HG02840 (cell line): ENCODE measurements around the gene PTF1A.

ENCODE experiments used
- ATAC-seq: cut with Tn5 transposase; IDR thresholded peaks from one replicate; pipeline ENCODE4 v1.9.1; 2021; ENCODE audit warnings: mild to moderate bottlenecking, moderate library complexity, moderate number of reproducible peaks; ENCODE audit not compliant: unreplicated experiment, low FRiP score

PTF1A gene

GRCh38 chr10:23191764-23192711 lies at the start of gene PTF1A:
Gene PTF1A (plus strand): TSS chr10:23192312. CDS start chr10:23192531, 219 bp downstream.
- ATAC-seq, result no peak

DNA sequence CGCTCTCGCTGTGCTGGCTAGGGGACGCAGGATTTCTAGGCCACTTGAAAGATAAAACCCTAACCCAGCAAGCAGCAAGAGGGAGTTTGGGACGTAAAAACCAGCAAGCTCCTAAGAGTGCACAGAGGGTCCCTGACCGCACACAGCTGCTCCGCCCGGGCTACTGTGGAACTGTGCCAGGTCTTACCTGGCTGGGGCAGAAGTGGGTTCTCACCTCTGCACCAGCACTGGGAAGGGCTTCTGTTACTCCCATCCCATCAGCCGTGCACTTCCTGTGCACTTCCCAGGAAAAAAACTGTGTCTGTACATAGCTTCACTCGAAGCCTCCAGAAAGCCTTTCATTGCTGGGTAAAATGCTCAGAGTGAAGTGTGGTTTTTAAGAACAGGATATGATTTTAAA lies 45.9 kb upstream of the PTF1A start:
- no peak for ATAC-seq

DNA sequence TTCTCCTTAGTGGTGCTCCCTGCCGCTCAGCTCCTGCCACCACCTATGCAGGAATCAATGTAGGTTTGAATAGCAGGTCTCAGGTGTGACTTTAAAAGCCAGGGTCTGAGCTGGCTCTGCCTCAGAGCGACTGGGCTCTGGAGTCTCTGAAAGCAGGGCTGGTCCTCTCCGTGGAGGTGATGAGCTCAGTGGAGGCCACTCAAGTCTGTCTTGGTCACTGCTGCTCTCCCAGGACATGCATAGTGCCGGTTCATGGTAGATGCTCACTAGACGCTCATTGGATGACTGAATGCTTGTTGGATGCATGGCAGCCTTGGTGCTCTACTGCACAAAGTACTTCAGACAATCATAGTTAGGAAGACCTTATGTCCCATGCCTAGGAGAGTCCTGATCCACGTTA lies 45.1 kb upstream of the PTF1A start:
- ATAC-seq, result no peak

GRCh38 chr10:23148214-23148613 lies 43.9 kb upstream of the PTF1A start:
- no peak for ATAC-seq

DNA sequence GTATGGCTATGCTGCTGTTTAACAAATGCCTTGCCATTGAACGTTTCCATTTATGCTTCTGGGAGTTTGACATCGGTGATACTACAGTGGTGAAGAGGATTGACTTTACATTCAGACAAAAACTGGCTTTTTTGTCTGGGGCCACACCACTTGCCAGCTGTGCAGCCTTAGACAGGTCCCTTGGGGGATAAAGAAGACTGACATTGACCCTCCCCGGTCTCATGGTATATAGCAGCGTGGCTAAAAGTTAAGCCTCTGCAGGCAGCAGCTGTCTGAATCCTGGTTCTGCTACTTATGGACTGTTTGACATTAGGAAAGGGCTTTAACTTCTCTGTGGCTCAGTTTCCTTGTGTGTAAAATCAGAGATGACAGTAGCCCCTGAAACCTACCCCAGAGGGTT lies 42.0 kb upstream of the PTF1A start:
- ATAC-seq, result no peak

GRCh38 chr10:23150610-23151009 lies 41.5 kb upstream of the PTF1A start:
- no peak for ATAC-seq

DNA sequence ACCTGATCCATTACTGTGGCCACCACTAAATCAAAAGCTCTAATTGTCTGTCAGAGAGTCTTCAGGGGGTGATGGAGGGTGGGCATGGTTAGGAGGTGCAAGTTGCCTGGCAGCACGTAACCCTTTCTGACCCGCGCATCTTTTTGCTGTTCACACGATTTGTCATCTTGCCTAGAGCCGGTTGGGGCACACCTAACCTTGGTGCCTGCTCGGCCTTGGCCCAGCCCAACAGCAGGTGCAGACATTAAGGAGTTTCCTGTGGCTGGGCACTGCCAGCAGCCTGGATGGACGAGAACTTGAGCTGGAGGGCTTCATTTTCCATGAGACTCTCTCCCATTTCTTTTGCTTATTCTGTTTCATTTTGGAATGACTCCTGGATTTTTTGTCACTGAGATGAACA lies 41.0 kb upstream of the PTF1A start:
- ATAC-seq, result no peak

GRCh38 chr10:23155169-23155568 lies 36.9 kb upstream of the PTF1A start:
- no peak for ATAC-seq

DNA sequence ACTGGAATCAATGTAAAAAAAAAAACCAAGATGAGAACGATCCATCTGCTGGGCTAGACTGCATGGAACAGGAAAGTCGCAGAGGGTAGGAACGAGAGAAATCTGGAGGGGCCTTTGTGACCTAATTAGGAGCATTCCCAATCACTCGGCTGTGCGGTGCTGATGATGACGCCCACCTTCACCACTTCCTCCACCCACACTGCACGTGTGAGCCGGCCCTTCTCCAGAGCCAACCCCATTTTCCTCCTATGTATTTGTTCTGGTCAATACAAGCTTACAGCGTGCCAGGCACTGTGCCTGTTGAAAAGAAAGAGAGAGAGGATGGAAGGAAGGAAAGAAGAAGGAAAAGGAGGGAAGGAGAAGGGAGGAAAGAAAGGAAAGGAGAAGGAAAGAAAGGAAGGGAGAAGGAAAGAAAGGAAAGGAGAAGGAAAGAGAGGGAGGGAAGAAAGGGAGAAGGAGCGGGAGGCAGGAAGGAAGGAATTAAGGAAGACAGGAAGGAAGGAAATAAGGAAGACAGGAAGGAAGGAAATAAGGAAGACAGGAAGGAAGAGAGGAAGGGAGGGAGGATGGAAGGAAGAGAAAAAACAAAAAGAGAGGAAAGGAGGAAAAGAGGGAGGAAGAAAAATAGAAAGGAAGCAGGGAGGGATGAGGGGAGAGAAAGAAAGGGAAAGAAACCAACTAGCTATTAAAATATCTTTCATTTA lies 35.5 kb upstream of the PTF1A start:
- ATAC-seq, result no peak

DNA sequence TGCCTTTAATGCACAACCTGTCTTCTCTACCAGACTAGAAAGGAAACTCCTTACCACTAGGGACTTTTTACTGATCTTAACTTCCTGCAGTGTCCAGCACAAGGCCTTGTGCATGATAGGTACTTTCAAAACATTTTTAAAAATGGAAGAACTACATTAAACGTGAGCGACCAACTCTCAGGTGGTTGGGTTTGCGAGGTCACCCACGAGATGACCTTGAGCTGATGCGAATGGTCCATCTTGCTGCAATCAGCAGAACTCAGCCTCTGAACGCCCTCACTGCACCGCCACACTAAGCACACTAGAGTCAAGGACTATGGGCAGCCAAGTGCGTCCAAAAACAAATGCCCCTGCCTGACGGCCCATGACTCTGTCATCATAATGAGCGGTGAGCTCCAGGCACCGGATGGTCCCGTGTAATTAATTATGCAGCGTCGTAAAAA lies 34.9 kb upstream of the PTF1A start:
- ATAC-seq, result no peak

DNA sequence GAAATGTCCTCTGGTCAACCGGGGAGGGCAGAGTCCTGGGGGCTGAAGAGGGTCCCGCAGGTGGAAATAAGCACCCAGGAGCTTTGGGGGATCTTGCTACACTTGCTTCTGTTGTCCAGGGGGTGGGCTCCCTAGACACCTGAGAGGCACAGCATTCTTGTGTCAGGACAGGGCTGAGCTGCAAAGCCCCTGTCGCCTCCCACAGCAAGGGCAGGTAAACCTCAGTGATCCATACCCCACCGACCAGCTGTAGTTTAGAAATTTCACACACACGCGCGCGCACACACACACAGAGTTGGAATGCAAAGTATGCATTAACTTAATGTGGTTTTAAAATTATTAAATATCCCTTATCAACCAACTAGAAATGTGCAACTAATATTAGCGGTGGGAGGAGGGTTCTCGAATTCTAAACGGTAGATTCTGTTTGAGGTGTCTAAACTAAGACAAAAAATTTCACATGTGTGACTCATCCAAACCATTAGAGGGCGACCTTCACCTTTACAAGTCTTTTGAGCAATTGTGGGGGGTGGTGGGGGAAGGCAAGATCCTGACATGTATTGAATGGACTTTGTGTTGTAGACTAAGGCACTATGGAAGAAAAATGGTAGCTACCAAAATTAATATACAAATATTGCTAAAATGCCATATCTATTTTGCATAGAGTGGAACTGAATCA lies 34.3 kb upstream of the PTF1A start:
- ATAC-seq, result no peak

GRCh38 chr10:23158370-23158769 lies 33.7 kb upstream of the PTF1A start:
- no peak for ATAC-seq

DNA sequence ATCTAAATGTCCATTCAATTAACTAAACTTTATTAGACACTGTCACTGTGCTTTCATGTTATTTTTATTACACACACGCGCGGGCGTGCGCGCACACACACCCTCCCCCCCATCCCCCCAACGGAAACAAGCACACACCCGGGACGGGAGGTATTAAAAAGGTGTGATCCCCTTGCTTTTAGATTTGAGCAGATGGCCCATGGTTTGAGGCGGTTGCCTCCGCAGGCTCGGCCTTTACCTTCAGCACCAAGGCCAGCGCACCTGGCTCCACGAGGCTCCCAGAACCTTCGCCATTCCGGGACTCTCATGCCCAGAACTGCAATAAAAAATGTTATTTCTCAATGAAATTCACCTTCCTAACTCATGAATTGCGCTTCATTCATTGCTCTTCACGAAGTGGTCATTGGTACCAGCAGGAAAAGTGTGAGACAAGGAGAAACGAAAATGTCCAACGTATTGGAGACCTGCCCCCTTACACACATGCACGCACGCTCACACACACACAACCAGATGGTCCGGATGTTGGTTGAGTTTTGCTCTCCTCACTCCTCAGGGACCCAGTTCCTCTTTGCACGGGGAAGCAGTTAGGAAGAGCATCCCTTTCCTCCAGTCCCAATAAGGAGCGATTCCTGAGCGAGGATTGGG lies 20.8 kb upstream of the PTF1A start:
- no peak for ATAC-seq

- no peak for ATAC-seq
Observed at GRCh38 chr10:23172429-23173213, 19.5 kb upstream of the PTF1A start.

DNA sequence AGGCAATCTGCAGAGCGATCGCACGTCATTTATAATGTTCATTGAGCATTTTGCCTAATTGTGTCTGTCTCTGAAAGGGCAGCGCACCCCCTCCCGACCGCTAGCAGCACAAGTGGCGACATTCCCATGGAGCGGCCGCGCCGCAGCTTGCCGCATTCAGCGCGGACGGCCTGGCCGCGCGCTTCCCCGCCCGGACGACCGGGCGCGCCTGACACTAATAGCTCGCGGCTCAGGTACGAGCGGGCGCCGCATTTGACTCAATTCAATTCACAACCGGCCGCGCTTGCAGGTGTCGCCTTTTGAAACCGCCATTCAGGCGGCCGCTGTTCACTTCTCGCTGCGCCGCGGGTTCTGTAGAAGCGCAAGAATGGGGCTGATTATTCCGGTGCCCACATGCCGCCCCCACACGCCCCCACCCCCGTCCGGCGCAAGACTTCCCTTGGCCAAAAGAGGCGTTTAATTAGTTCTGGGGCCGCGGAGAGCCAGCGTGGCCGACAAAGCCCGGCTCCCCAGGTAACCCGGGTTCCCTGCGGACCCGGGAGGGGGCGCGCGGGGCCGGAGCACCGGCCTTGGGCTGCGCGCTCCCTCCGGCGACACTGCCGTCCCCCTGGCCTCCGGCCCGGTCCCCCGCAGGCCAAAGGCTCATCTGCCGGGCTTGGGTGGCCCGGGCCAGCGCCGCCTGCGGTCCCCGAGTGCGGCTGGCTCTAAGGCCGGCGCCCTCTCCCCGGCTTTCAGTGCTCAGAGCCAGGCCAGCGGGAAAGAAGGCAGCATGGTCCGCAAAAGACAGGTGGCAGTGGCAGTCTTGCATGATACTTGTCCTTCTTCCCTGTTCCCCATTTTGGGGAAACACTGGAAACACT lies 18.7 kb upstream of the PTF1A start:
- no peak for ATAC-seq

DNA sequence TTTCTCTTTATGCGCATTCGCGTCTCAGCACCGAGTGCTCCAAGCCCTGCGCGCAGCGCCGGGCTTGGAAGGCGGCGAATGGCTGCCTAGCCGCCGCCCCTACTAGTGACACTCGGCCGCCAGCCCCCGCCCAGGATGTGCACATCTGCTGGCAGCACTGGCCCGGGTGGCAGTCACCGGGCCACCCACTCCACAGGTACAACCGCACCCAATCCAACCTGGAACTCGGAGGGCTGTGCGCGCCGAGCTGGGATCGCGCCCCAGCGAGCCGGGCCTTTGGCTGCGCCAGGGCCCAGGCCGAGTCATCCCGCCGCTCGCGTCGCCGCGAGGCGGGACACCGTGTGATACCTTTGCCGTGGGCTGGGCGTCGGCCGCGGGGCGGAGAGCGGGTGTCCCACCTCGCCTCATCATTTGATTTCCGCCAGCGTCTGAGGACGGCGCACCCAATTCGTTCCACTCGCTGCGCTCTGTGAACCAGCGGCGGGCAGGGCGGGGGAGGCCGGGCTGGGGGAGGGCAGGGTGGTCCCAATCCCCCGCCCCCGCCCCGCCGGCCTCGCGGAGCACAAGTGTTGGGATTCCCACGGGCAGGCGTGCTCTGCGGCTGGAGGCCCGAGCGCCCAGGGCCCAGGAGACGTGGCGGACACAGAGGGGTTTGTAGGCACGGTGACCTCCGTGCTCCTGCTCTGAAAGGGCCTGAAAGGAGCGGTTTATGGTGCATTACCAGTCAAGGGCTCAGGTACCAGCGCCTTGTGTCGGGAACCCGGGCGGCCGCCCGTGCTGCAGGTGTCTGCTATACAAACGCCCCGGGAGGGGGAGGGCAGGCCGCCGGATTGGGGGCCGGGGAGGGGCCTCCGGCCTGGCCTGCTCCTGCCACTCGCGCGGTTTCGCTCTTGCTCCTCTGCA lies 17.8 kb upstream of the PTF1A start:
- ATAC-seq, result no peak

DNA sequence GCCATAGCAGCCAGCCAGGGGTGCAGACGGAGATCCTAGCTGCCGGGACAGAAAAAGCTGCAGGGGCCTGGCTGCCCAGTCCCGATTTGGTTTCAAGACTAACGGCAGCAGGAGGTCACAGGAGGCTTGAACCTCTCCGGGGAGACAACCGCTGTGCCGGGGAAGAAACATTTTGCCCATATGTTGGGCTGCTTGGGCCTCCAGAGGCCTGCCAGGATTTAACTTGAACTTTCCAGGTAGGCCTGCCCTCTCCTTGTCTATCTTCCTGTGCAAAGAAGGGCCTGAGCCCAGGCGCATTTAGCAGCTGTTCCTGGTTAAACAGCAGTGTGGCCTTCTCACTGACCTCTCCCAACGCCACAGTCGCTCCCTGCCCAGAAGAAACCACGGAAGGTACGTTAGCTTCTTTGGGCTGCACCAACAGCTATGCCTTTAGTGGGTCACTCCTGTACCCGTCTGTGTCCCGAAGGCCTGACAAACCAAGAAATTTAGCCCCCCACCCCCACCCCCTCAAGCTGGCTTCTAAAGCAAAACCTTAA lies 17.1 kb upstream of the PTF1A start:
- ATAC-seq, result no peak

- ATAC-seq, result no peak
Observed at GRCh38 chr10:23186178-23186577, 5.9 kb upstream of the PTF1A start.
